Gastroesophageal sphincter (tissue), 3 donors: ENCODE data around the gene PRR5L.

Source experiments
- CTCF ChIP-seq, 4 experiments: fragments of 200-600 bp in 2 of 4; fragments of 450-650 bp in 2 of 4; sonication (generic) in 1 of 4; IDR thresholded peaks; one replicate each; pipeline ENCODE4 v1.5.1; 2017 to 2019; ENCODE audit warnings: antibody characterized with exemption in 4 of 4, mild to moderate bottlenecking in 2 of 4, moderate library complexity in 2 of 4
- EP300 ChIP-seq: sonication (generic); formaldehyde crosslinking; IDR thresholded peaks from one replicate; pipeline ENCODE4 v1.6.1; 2017; ENCODE audit warnings: antibody characterized with exemption, mild to moderate bottlenecking
- POLR2A ChIP-seq, 2 donors: fragments of 450-650 bp; IDR thresholded peaks; one replicate each; pipeline ENCODE4 v1.6.1; 2017; ENCODE audit warnings: antibody characterized with exemption in 2 of 2, mild to moderate bottlenecking in 2 of 2, moderate library complexity in 1 of 2
- POLR2AphosphoS5 ChIP-seq: sonication (generic); formaldehyde crosslinking; IDR thresholded peaks from one replicate; pipeline ENCODE4 v1.6.1; 2017; ENCODE audit warnings: antibody characterized with exemption

- TF ChIP-seq POLR2AphosphoS5 = no peak
- TF ChIP-seq POLR2A (IDR thresholded peaks at IDR 0.05) = no peak
- TF ChIP-seq EP300 = no peak
- no peak for TF ChIP-seq CTCF (IDR thresholded peaks at IDR 0.05)
Measured at GRCh38 chr11:36452961-36453360, 156.9 kb downstream of the PRR5L start.
